ENCODE results near the gene ZNF579.
A peak's percentile ranks its signal among the peaks of the same experiment; 100 is the strongest.

The ZNF579 gene, protein sequence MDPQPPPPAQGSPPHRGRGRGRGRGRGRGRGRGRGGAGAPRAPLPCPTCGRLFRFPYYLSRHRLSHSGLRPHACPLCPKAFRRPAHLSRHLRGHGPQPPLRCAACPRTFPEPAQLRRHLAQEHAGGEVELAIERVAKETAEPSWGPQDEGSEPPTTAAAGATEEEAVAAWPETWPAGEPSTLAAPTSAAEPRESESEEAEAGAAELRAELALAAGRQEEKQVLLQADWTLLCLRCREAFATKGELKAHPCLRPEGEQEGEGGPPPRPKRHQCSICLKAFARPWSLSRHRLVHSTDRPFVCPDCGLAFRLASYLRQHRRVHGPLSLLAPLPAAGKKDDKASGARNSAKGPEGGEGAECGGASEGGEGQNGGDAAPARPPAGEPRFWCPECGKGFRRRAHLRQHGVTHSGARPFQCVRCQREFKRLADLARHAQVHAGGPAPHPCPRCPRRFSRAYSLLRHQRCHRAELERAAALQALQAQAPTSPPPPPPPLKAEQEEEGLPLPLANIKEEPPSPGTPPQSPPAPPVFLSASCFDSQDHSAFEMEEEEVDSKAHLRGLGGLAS

DNA sequence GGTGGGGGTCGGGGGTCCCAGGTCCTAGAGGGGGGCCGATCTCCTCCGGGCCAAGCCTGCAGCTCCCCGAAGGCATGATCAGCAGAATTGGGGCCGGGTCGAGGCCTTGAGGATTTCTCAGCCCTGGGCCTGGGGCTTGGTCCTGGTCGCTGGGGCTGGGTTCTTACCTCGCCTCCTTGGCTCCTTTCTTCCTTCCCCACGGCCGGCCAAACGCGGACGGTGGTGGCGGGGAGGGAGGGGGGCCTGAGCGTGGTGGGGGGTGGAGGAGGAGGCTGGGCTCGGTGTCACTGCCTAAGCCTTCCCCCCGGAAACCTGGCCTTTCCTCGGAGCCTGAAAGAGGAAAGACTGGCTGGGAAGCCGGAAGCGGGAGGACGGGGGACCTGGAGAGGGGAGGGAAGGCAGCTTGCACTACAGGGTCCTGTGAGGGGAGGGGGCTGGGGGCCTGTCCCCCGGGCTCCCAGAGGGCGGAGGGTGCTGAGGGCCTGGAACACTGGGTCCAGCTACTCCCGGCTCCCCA lies at the start of gene ZNF579:
TSS of gene ZNF579 (minus strand) at position 221 of the 517 bp plus-strand sequence. CDS start 1,209 bp downstream, outside the sequence.
- in situ Hi-C loops (cut with MboI; ENCODE audit: low pct_unique_long_range_greater_than_20kb, low sequenced_read_pairs, unreplicated experiment), result no loop called here
- TF ChIP-seq, protein P1, sequence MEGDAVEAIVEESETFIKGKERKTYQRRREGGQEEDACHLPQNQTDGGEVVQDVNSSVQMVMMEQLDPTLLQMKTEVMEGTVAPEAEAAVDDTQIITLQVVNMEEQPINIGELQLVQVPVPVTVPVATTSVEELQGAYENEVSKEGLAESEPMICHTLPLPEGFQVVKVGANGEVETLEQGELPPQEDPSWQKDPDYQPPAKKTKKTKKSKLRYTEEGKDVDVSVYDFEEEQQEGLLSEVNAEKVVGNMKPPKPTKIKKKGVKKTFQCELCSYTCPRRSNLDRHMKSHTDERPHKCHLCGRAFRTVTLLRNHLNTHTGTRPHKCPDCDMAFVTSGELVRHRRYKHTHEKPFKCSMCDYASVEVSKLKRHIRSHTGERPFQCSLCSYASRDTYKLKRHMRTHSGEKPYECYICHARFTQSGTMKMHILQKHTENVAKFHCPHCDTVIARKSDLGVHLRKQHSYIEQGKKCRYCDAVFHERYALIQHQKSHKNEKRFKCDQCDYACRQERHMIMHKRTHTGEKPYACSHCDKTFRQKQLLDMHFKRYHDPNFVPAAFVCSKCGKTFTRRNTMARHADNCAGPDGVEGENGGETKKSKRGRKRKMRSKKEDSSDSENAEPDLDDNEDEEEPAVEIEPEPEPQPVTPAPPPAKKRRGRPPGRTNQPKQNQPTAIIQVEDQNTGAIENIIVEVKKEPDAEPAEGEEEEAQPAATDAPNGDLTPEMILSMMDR (IDR thresholded peaks at IDR 0.05; ENCODE audit: extremely low read depth, insufficient read depth, missing control alignments), result no peak

DNA sequence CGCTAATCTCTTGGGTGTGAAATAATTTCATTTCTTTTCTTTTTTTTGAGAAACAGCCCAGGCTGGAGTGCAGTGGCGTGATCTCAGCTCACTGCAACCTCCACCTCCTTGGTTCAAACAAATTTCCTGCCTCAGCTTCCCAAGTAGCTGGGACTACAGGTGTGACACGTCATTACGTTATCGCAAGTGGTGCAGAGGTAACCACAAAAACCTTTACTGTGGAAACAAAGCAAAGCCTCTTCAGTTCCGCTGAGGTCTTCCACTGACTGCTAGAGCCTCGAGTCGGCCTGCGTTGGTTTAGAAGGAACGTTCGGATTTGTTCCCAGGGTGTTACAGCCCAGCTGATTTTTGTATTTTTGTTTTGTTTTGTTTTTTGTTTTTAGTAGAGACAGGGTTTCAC lies 45.7 kb upstream of the ZNF579 start:
- TF ChIP-seq, protein P1 (IDR thresholded peaks at IDR 0.05; ENCODE audit: extremely low read depth, insufficient read depth, missing control alignments), result no peak
- DNase-seq (ENCODE audit: low spot score), result no peak
- in situ Hi-C loops (cut with MboI; ENCODE audit: low pct_unique_long_range_greater_than_20kb, low sequenced_read_pairs, unreplicated experiment), result loop anchor here (5.0 kb wide), 1 partner anchor 119 kb away; no protein-coding TSS in a partner anchor

More for the DNA sequence above, at the start of gene ZNF579:
- DNase-seq (ENCODE audit: low spot score), result peak; percentile 87

DNA sequence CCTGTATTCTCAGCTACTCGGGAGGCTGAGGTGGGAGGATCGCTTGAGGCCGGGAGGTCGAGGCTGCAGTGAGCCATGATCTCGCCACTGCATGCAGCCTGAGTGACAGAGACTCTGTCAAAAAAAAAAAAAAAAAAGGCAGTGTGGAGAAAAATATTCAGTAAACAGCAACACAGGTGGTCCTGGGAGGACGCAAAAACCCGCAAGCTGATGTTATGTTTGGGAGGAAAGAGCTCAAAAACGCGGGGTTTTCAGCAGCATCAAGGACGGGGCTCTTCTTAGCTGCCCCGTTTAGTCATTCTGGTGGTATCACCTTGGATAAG lies 44.3 kb upstream of the ZNF579 start:
- TF ChIP-seq, protein P1 (IDR thresholded peaks at IDR 0.05; ENCODE audit: extremely low read depth, insufficient read depth, missing control alignments), result no peak
- no peak for DNase-seq (ENCODE audit: low spot score)
- in situ Hi-C loops (cut with MboI; ENCODE audit: low pct_unique_long_range_greater_than_20kb, low sequenced_read_pairs, unreplicated experiment), result loop anchor here (5.0 kb wide), 1 partner anchor 118 kb away; no protein-coding TSS in a partner anchor

DNA sequence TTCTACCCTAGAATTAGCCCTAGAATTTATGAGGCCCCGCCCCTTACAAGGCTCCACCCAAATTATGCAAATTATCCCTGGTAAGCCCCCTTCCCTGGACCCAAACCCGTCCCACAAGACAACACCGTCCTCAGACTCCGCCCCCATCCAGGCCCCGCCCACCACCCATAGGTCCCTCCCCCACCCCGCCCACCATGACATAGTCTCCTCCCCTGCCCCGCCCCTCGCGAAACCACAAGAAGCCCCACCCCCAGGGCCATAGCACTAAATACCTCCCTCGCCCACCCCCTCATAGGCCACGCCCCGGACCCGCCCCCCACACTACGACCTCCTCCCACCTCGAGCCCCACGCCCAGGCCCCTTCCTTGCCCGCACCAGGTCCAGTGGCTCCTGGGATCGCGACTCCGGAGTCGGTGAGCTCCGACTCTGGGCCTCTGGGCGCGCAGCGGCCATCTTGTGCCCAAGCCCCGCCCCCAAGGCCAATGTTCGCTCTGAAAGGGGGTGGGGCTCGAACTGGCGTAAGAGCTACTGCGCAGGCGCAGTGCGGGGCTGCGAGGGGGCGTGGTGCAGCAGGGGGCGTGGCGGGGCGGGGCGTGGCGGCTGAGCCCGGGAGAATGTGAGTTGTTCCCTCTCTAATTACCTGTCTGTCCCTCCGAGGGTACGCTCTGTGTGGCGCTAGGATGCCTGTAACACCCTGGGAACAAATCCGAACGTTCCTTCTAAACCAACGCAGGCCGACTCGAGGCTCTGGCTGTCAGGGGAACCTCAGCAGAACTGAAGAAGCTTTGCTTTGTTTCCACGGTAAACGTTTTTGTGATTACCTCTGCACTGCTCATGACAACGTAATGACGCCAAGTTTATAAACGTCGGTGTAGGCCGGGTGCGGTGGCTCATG lies 43.7 kb upstream of the ZNF579 start, which contains the start of gene ZNF784:
TSS of gene ZNF784 (minus strand) at position 458 of the 895 bp plus-strand sequence. CDS start at position 453, 5 bp downstream.
- TF ChIP-seq, protein P1 (IDR thresholded peaks at IDR 0.05; ENCODE audit: extremely low read depth, insufficient read depth, missing control alignments), result no peak
- peak; percentile 96 for DNase-seq (ENCODE audit: low spot score)
- in situ Hi-C loops (cut with MboI; ENCODE audit: low pct_unique_long_range_greater_than_20kb, low sequenced_read_pairs, unreplicated experiment), result loop anchor here (5.0 to 25.0 kb wide), 2 partner anchors 117 to 1162 kb away; partner anchors contain the start of genes CDC42EP5 and LENG9

DNA sequence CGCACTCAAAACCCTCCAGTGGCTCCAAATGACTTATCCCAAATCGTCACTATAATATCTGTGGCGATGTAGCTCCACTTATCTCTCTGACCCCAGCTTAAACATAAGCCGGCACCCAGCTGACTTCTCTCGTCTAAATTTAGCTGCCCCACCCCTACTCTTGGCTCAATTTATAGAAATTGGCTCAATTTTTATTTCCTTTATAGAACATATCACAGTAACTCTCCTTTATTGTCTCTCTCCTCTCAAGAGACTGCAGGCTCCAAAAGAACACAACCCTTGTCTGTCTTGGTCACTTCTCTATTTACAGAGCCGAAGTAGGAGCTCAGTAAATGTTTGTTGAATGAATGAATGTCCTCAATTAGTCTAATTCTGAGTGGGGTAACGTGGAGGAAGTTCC lies 42.9 kb upstream of the ZNF579 start:
- TF ChIP-seq, protein P1 (IDR thresholded peaks at IDR 0.05; ENCODE audit: extremely low read depth, insufficient read depth, missing control alignments), result no peak
- in situ Hi-C loops (cut with MboI; ENCODE audit: low pct_unique_long_range_greater_than_20kb, low sequenced_read_pairs, unreplicated experiment), result loop anchor here (25.0 kb wide), 1 partner anchor 1161 kb away; the partner anchor contains the start of genes CDC42EP5 and LENG9
- DNase-seq (ENCODE audit: low spot score), result no peak

DNA sequence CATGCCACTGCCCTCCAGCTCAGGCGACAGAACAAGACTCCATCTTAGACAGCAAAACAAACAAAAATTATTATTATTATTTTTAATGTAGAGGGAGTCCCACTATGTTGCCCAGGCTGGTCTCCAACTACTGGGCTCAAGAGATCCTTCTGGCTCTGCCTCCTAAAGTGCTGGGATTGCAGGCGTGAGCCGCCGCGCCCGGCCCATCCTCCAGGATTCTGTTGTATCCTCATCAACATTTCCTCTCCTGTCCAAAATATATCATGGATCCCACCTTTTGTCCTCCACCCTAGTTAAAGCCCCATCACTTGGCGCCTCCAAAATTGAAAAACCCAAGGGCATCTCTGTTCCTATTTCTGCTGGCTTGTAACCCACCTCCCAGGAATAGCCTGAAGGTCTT lies 42.5 kb upstream of the ZNF579 start:
- no peak for DNase-seq (ENCODE audit: low spot score)
- TF ChIP-seq, protein P1 (IDR thresholded peaks at IDR 0.05; ENCODE audit: extremely low read depth, insufficient read depth, missing control alignments), result no peak
- in situ Hi-C loops (cut with MboI; ENCODE audit: low pct_unique_long_range_greater_than_20kb, low sequenced_read_pairs, unreplicated experiment), result loop anchor here (25.0 kb wide), 1 partner anchor 1161 kb away; the partner anchor contains the start of genes CDC42EP5 and LENG9

Measured in GM13977 (cell line).